K562 (cell line): ENCODE measurements around the gene TPSG1. TPM values are rescaled to one million over a fixed set of nuclear protein-coding genes. Genes with fewer than 3 reads are reported as not detected.

ENCODE experiments used
- ATAC-seq: fragments of 200-7000 bp; cut with Tn5 transposase; 3 replicates; pipeline ENCODE4 v1.9.1; 2020; ENCODE audit warnings: moderate library complexity
- BruUV-seq: library from RNA; stranded (reverse); fragments of 400-500 nt; replicated peaks from 2 replicates; lab custom pipeline; 2021; lab: Mats Ljungman, UMichigan
- CTCF ChIA-PET: fragments of 300-600 bp; formaldehyde crosslinking; extraction: SDS; loops from one replicate; lab custom pipeline; 2021; ENCODE audit warnings: low intra/inter-chr PET ratio; lab: Yijun Ruan, JAX
- POLR2A ChIA-PET: fragments of 300-600, 350-650 bp; sonication (Branson Sonifier 250); formaldehyde crosslinking; extraction: SDS; loops from one replicate; lab custom pipeline; 2021; ENCODE audit warnings: antibody characterized with exemption, inconsistent platforms; lab: Yijun Ruan, JAX
- DNase-seq, 4 experiments: peaks; one replicate each; pipeline versions ENCODE4 v3.0.0 to v3.0.0-alpha.2; 2011 to 2018; ENCODE audit warnings: low spot score in 3 of 4, mixed read lengths in 3 of 4; ENCODE audit errors: extremely low read depth in 1 of 4
- FAIRE-seq: peaks from 2 replicates; lab custom pipeline; 2011; peaks lifted over from hg19 to GRCh38; lab: Jason Lieb, UNC
- H2AFZ ChIP-seq: 2 replicates; pipeline ENCODE4 v1.6.0; 2011; ENCODE audit warnings: low read depth, low read length, control low read depth, inconsistent platforms
- H3K27ac ChIP-seq: fragments of 200-600 bp; 3 replicates; pipeline ENCODE4 v1.8.0; 2011; ENCODE audit warnings: low read depth, mild to moderate bottlenecking, control low read depth, inconsistent platforms, low read length, moderate library complexity, mixed read lengths; ENCODE audit errors: extremely low read depth
- H3K27me3 ChIP-seq, 2 experiments: fragments of 300-600 bp in 1 of 2; 2 replicates in 1 of 2; 3 replicates in 1 of 2; pipeline versions ENCODE4 v1.6.0 to v1.8.0; 2011; ENCODE audit warnings: inconsistent platforms in 2 of 2, low read length in 2 of 2, mild to moderate bottlenecking in 1 of 2, mixed read lengths in 1 of 2, moderate library complexity in 1 of 2; ENCODE audit not compliant: control insufficient read depth in 2 of 2, insufficient read depth in 2 of 2
- H3K36me3 ChIP-seq: fragments of 300-600 bp; 3 replicates; pipeline ENCODE4 v1.8.0; 2011; ENCODE audit warnings: mild to moderate bottlenecking, low read length, inconsistent platforms; ENCODE audit not compliant: control insufficient read depth, insufficient read depth
- H3K4me1 ChIP-seq, 2 experiments: fragments of 200-600 bp in 1 of 2; replicated peaks in 1 of 2; 2 replicates in 1 of 2; 3 replicates in 1 of 2; pipeline versions ENCODE4 v1.5.1 to v1.8.0; 2011; ENCODE audit warnings: inconsistent platforms in 2 of 2, low read length in 2 of 2, mild to moderate bottlenecking in 1 of 2, mixed read lengths in 1 of 2, moderate library complexity in 1 of 2; ENCODE audit not compliant: control insufficient read depth in 2 of 2, insufficient read depth in 2 of 2
- H3K4me2 ChIP-seq: 2 replicates; pipeline ENCODE4 v1.6.1; 2011; ENCODE audit warnings: low read length, control low read depth, inconsistent platforms, mixed read lengths; ENCODE audit not compliant: insufficient read depth
- H3K4me3 ChIP-seq: fragments of 200-600 bp; sonication (generic), shearing (Covaris generic); 2 replicates; pipeline ENCODE4 v1.5.1; 2016; ENCODE audit warnings: control low read depth, inconsistent platforms
- H3K79me2 ChIP-seq: fragments of 200-600 bp; 3 replicates; pipeline ENCODE4 v1.8.0; 2011; ENCODE audit warnings: low read length, inconsistent platforms; ENCODE audit not compliant: control insufficient read depth, insufficient read depth
- H3K9ac ChIP-seq, 2 experiments: 2 replicates each; pipeline versions ENCODE4 v1.6.0 to v1.6.1; 2011; ENCODE audit warnings: low read depth in 2 of 2, low read length in 2 of 2, control low read depth in 1 of 2, inconsistent platforms in 1 of 2, mild to moderate bottlenecking in 1 of 2, mixed read lengths in 1 of 2; ENCODE audit not compliant: insufficient read depth in 1 of 2
- H3K9me1 ChIP-seq: one replicate; pipeline ENCODE4 v1.6.0; 2011; ENCODE audit warnings: inconsistent platforms, mild to moderate bottlenecking, low read length, moderate library complexity; ENCODE audit not compliant: control insufficient read depth, insufficient read depth
- H3K9me3 ChIP-seq: replicated peaks from 2 replicates; pipeline ENCODE4 v1.5.1; 2011; ENCODE audit warnings: low read depth, low read length, inconsistent platforms; ENCODE audit not compliant: control insufficient read depth, insufficient read depth
- H4K20me1 ChIP-seq: replicated peaks from 2 replicates; pipeline ENCODE4 v1.6.1; 2011; ENCODE audit warnings: low read length, inconsistent platforms, mixed read lengths; ENCODE audit not compliant: control insufficient read depth, insufficient read depth
- NR2C1 ChIP-seq, 2 experiments: fragments of 450-650 bp; IDR thresholded peaks; 2 replicates each; pipeline ENCODE4 v1.6.1; 2017; ENCODE audit warnings: mild to moderate bottlenecking in 2 of 2, antibody characterized with exemption in 1 of 2, inconsistent platforms in 1 of 2, missing compliant biosample characterization in 1 of 2, missing genetic modification characterization in 1 of 2
- PCBP1 ChIP-seq: fragments of 200-400 bp; formaldehyde crosslinking; IDR thresholded peaks from 2 replicates; pipeline ENCODE4 v1.6.1; 2018; ENCODE audit warnings: mild to moderate bottlenecking, low read depth, low read length; ENCODE audit not compliant: poor library complexity, severe bottlenecking
- PURB ChIP-seq: sonication (generic); formaldehyde crosslinking; IDR thresholded peaks from 2 replicates; pipeline ENCODE4 v1.9.0; 2021; ENCODE audit warnings: low read depth, mild to moderate bottlenecking, missing genetic modification reagents
- SAFB ChIP-seq: fragments of 200-400 bp; formaldehyde crosslinking; IDR thresholded peaks from 2 replicates; pipeline ENCODE4 v1.6.1; 2017; ENCODE audit warnings: low read depth, low read length, borderline replicate concordance
- ZNF76 ChIP-seq: fragments of 250-450 bp; sonication (Bioruptor Pico); IDR thresholded peaks from 2 replicates; pipeline ENCODE4 v1.4.0; 2020; ENCODE audit warnings: mild to moderate bottlenecking, moderate library complexity, borderline replicate concordance
- WGBS: fragments of 100-300 bp; shearing (Covaris generic); methylation state at CpG from one replicate; pipeline ENCODE4 v1.1.6; 2016; ENCODE audit warnings: low coverage, mixed read lengths; ENCODE audit not compliant: insufficient coverage; ENCODE audit errors: missing lambda C conversion rate; 5-methylcytosine and 5-hydroxymethylcytosine counted together
- in situ Hi-C: fragments of 300-500 bp; cut with MboI; formaldehyde crosslinking; loops from 4 replicates; pipeline ENCODE4 v1.15.0; 2018; ENCODE audit warnings: inconsistent platforms, mixed read lengths
- intact Hi-C: fragments of 100-400 bp; cut with micrococcal nuclease; formaldehyde crosslinking; loops from 2 replicates; pipeline ENCODE4 v1.14.2; 2022
- polyA plus RNA-seq, 8 experiments: library from polyadenylated mRNA; depleted of rRNA in 4 of 8; stranded (reverse) in 5 of 8; unstranded in 3 of 8; fragments of >200 nt; fragmentation: Nextera tagmentation in 2 of 8; fragmentation: Illumina TruSeq in 1 of 8; extraction: Ambion mirVana in 2 of 8; extraction: Trizol in 1 of 8; gene quantifications; 2 replicates each; pipeline versions ENCODE4 v1.2.1 to v1.2.3, GENCODE V29; 2011 to 2014; ENCODE audit warnings: inconsistent platforms in 1 of 8, missing spikeins in 1 of 8
- total RNA-seq, 7 experiments: library from RNA; depleted of rRNA in 6 of 7; stranded (reverse); fragments of >200 nt in 6 of 7; fragmentation: Illumina TruSeq in 2 of 7; extraction: Trizol in 2 of 7; gene quantifications; 2 replicates each; pipeline versions ENCODE4 v1.2.1 to v1.2.3, GENCODE V29; 2011 to 2021; ENCODE audit warnings: low replicate concordance in 1 of 7

Gene TPSG1
- total and polyA plus RNA-seq, 9 of the 15 experiments (the other 6 are each of a cell fraction or from before 2014, with no cell fraction given): not detected

- H3K9ac ChIP-seq: no peak overlapping the region
- peaks cover 0 to 55% of the 10 kb centered on the region in 2 experiments; a peak in 2 of 5 replicates for H3K4me1 ChIP-seq
- in situ Hi-C loops: no loop called here
- H3K9me3 ChIP-seq: no peaks in the 10 kb centered on the region
- no peak overlapping the region for H3K4me2 ChIP-seq
- H3K79me2 ChIP-seq: no peaks in the 10 kb centered on the region
- no peak overlapping the region for H2AFZ ChIP-seq
- DNase-seq (no peak), ATAC-seq (no peak), FAIRE-seq (no peak)
- no TSS peak for BruUV-seq
- intact Hi-C loops: no loop called here
- no peaks in the 10 kb centered on the region for H3K36me3 ChIP-seq
- peaks cover 9% of the 10 kb centered on the region; the same call in 1 of the 2 replicates for H4K20me1 ChIP-seq
- ChIA-PET CTCF (no interaction called here), POLR2A (interaction anchor here (0.6 to 1.1 kb wide), 2 partner anchors 20 to 77 kb away, joined by 6 to 7 read pairs; no protein-coding TSS in a partner anchor)
- H3K9me1 ChIP-seq: peaks cover 3% of the 10 kb centered on the region
- WGBS: 18% methylated on average over 12 of the region's 12 CpGs
- no peak overlapping the region for H3K4me3 ChIP-seq
- no peak for TF ChIP-seq PURB (CRISPR knock-in tag)
- no peak for TF ChIP-seq NR2C1 (IDR thresholded peaks at IDR 0.05)
- TF ChIP-seq NR2C1 (tag; IDR thresholded peaks at IDR 0.05): 0 out of 2 replicates have a peak, but pooled peaks have one; percentile 11
- peak; percentile 20 for TF ChIP-seq PCBP1
- H3K27ac ChIP-seq: no peak overlapping the region
- peaks cover 20 to 59% of the 10 kb centered on the region in 2 experiments; a peak in 4 of 5 replicates for H3K27me3 ChIP-seq
Observed at GRCh38 chr16:1258225-1258600, 33.1 kb upstream of the TPSG1 start.

- no peak overlapping the region for H3K4me2 ChIP-seq
- BruUV-seq: no TSS peak
- no peaks in the 10 kb centered on the region for H3K36me3 ChIP-seq
- H3K9ac ChIP-seq: no peak overlapping the region
- FAIRE-seq (no peak), ATAC-seq (no peak), DNase-seq (no peak)
- peaks cover 9% of the 10 kb centered on the region; the same call in 1 of the 2 replicates for H4K20me1 ChIP-seq
- TF ChIP-seq SAFB: peak; percentile 16; the same call in 1 of the 2 replicates
- TF ChIP-seq ZNF76: no peak
- H2AFZ ChIP-seq: no peak overlapping the region
- H3K4me3 ChIP-seq: no peak overlapping the region
- peaks cover 3% of the 10 kb centered on the region for H3K9me1 ChIP-seq
- intact Hi-C loops (no loop called here), in situ Hi-C loops (no loop called here)
- H3K4me1 ChIP-seq: peaks cover 0 to 52% of the 10 kb centered on the region in 2 experiments; a peak in 2 of 5 replicates
- no peak overlapping the region for H3K27ac ChIP-seq
- CTCF ChIA-PET: no interaction called here
- H3K27me3 ChIP-seq: peaks cover 20 to 54% of the 10 kb centered on the region in 2 experiments; a peak in 4 of 5 replicates
- H3K79me2 ChIP-seq: no peaks in the 10 kb centered on the region
- POLR2A ChIA-PET: interaction anchor here (0.6 to 1.1 kb wide), 3 partner anchors 19 to 77 kb away, joined by 3 to 7 read pairs (median 6); no protein-coding TSS in a partner anchor
- WGBS: 11% methylated on average over 32 of the region's 34 CpGs
- no peaks in the 10 kb centered on the region for H3K9me3 ChIP-seq
Observed at GRCh38 chr16:1257561-1258224, 32.6 kb upstream of the TPSG1 start.
